OCI-LY1 (cell line): ENCODE measurements around the gene YPEL5.

Source experiments
- H2AFZ ChIP-seq: fragments of 200-600 bp; sonication (generic), shearing (Covaris generic); 2 replicates; pipeline ENCODE4 v1.6.0; 2014; ENCODE audit warnings: antibody characterized with exemption, mild to moderate bottlenecking, low read length
- H3F3A ChIP-seq: fragments of 200-600 bp; sonication (generic), shearing (Covaris generic); 2 replicates; pipeline ENCODE4 v1.6.0; 2014; ENCODE audit warnings: mild to moderate bottlenecking, antibody characterized with exemption, low read length, moderate library complexity; ENCODE audit not compliant: insufficient read depth
- H3K27ac ChIP-seq: fragments of 200-600 bp; sonication (generic); 2 replicates; pipeline ENCODE4 v1.5.1; 2014; ENCODE audit warnings: low read length, mixed run types, mild to moderate bottlenecking, low read depth; ENCODE audit not compliant: poor library complexity, severe bottlenecking
- H3K27me3 ChIP-seq: fragments of 200-600 bp; sonication (generic); 2 replicates; pipeline ENCODE4 v1.6.0; 2014; ENCODE audit warnings: antibody characterized with exemption, mild to moderate bottlenecking, low read length, moderate library complexity; ENCODE audit not compliant: insufficient read depth
- H3K36me3 ChIP-seq: fragments of 200-600 bp; sonication (generic); 2 replicates; pipeline ENCODE4 v1.6.1; 2014; ENCODE audit warnings: mild to moderate bottlenecking, antibody characterized with exemption, low read length, moderate library complexity, mixed read lengths; ENCODE audit not compliant: insufficient read depth
- H3K4me1 ChIP-seq: fragments of 200-600 bp; sonication (generic); 2 replicates; pipeline ENCODE4 v1.5.1; 2014; ENCODE audit warnings: mild to moderate bottlenecking, low read length, moderate library complexity; ENCODE audit not compliant: insufficient read depth, severe bottlenecking
- H3K4me2 ChIP-seq: fragments of 200-600 bp; sonication (generic), shearing (Covaris generic); 2 replicates; pipeline ENCODE4 v1.6.1; 2014; ENCODE audit warnings: low read length
- H3K4me3 ChIP-seq: fragments of 200-600 bp; sonication (generic); 2 replicates; pipeline ENCODE4 v1.5.1; 2014; ENCODE audit warnings: low read length, low read depth, mild to moderate bottlenecking, mixed read lengths; ENCODE audit not compliant: poor library complexity, severe bottlenecking
- H3K79me2 ChIP-seq: fragments of 200-600 bp; shearing (Covaris generic); 2 replicates; pipeline ENCODE4 v1.6.1; 2016; ENCODE audit warnings: mixed run types, low read length, mixed read lengths; ENCODE audit not compliant: insufficient read depth
- H3K9ac ChIP-seq: fragments of 200-600 bp; sonication (generic), shearing (Covaris generic); 2 replicates; pipeline ENCODE4 v1.6.1; 2014; ENCODE audit warnings: mild to moderate bottlenecking, low read length, mixed read lengths
- H3K9me2 ChIP-seq: fragments of 200-600 bp; sonication (generic), shearing (Covaris generic); 2 replicates; pipeline ENCODE4 v1.6.1; 2014; ENCODE audit warnings: low read depth, mild to moderate bottlenecking, low read length, mixed read lengths
- H3K9me3 ChIP-seq: fragments of 200-600 bp; shearing (Covaris generic); 2 replicates; pipeline ENCODE4 v1.6.1; 2014; ENCODE audit warnings: low read length, mixed read lengths
- H4K20me1 ChIP-seq: fragments of 200-600 bp; sonication (generic), shearing (Covaris generic); 2 replicates; pipeline ENCODE4 v1.6.0; 2016; ENCODE audit warnings: mild to moderate bottlenecking, low read length; ENCODE audit not compliant: insufficient read depth
- EZH2 ChIP-seq: fragments of 200-600 bp; sonication (generic), shearing (Covaris generic); IDR thresholded peaks from 2 replicates; pipeline ENCODE4 v1.8.0; 2017; ENCODE audit warnings: borderline replicate concordance, mixed run types, mild to moderate bottlenecking, antibody characterized with exemption, low read length, moderate library complexity, mixed read lengths
- TF ChIP-seq, protein P1 (sequence below): fragments of 200-600 bp; sonication (generic), shearing (Covaris generic); IDR thresholded peaks from 2 replicates; pipeline ENCODE4 v1.5.1; 2017; ENCODE audit warnings: mild to moderate bottlenecking, antibody characterized with exemption, low read length, moderate library complexity, mixed read lengths

The YPEL5 gene

DNA sequence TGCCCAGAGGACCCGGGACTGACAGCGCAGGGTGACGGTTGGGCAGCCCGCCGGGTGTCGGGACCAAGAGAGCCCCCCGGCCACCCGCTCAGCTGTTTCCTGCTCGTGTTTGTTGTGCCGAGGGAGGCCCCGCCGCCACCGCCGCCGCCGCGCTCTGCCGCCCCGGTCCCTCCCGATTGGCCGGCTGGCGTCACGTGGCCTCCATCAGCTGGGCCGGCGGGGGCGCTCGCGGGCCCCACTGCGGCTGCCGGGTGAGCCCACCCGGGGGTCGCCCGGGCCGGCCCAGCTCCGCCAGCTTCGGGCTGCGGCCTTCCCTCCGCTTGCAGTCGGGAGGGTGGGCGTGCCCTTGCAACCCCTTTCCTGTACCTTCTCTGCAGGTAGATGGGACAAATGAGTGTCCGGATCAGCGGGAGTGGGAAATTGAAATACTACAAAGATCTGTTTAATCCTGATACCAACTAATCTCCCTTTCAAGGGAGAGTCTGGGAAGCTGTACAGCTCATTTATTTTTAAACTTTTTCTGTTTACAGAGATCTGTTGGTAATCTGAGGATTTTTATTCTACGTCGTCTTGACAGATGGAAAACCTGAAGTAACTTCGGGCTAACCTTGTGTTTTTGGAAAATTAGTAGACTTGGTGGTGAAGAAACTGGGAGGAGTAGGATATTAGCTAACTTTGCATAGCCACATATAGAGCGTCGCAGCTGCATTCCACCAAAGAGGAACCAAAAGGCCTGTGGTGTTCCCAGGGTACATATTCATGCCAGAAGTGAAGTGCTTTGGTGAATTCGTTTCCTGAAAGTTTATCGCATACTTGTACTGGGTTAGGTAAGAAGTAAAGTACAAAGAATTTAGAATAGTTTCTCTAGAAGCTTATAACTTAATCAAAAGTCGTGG is 1.2 kb downstream of the YPEL5 start:
- H3K36me3 ChIP-seq: no peaks in the 10 kb centered on the region
- H3K4me3 ChIP-seq: peak overlapping the region; percentile 68
- no peak for TF ChIP-seq EZH2
- TF ChIP-seq, protein P1, sequence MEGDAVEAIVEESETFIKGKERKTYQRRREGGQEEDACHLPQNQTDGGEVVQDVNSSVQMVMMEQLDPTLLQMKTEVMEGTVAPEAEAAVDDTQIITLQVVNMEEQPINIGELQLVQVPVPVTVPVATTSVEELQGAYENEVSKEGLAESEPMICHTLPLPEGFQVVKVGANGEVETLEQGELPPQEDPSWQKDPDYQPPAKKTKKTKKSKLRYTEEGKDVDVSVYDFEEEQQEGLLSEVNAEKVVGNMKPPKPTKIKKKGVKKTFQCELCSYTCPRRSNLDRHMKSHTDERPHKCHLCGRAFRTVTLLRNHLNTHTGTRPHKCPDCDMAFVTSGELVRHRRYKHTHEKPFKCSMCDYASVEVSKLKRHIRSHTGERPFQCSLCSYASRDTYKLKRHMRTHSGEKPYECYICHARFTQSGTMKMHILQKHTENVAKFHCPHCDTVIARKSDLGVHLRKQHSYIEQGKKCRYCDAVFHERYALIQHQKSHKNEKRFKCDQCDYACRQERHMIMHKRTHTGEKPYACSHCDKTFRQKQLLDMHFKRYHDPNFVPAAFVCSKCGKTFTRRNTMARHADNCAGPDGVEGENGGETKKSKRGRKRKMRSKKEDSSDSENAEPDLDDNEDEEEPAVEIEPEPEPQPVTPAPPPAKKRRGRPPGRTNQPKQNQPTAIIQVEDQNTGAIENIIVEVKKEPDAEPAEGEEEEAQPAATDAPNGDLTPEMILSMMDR: peak; percentile 39; the same call in 1 of the 2 replicates
- H3K9ac ChIP-seq: peak overlapping the region; percentile 68
- H3K9me2 ChIP-seq: no peaks in the 10 kb centered on the region
- H3K79me2 ChIP-seq: no peaks in the 10 kb centered on the region
- H2AFZ ChIP-seq: no peak overlapping the region
- H4K20me1 ChIP-seq: no peaks in the 10 kb centered on the region
- peaks cover 10% of the 10 kb centered on the region; the same call in 1 of the 2 replicates for H3F3A ChIP-seq
- H3K9me3 ChIP-seq: no peaks in the 10 kb centered on the region
- H3K27ac ChIP-seq: peak overlapping the region; percentile 51
- peaks cover 34% of the 10 kb centered on the region for H3K4me1 ChIP-seq
- no peaks in the 10 kb centered on the region for H3K27me3 ChIP-seq
- peak overlapping the region; percentile 72 for H3K4me2 ChIP-seq

DNA sequence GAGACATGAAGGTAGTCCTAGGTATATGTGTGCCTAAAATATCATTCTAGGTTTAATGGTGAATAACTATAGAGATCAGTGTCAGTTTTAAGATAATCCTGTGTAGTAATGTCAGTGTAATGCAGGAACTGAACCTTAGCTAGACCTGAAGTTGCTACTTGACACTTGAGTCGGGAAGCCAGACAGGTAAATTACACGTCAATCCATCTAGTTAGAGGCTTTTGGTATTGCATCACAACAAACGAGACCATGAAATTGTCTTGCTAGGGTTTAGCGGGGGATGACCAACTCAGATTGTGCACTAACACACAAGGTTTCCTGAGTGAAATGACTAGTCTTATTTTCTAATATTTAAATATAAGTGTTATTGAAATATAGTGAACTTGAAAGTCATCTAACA is 2.0 kb downstream of the YPEL5 start:
- Histone ChIP-seq H3K9me3 (no peaks in the 10 kb centered on the region), H3K4me3 (peak overlapping the region; percentile 68), H3K4me1 (peaks cover 34% of the 10 kb centered on the region), H3K9ac (no peak overlapping the region), H3K27me3 (no peaks in the 10 kb centered on the region), H3K27ac (peak overlapping the region; percentile 51), H3K4me2 (peak overlapping the region; percentile 72), H2AFZ (no peak overlapping the region), H3F3A (peaks cover 10% of the 10 kb centered on the region; the same call in 1 of the 2 replicates), H4K20me1 (no peaks in the 10 kb centered on the region), H3K36me3 (no peaks in the 10 kb centered on the region), H3K79me2 (no peaks in the 10 kb centered on the region), H3K9me2 (no peaks in the 10 kb centered on the region)
- TF ChIP-seq EZH2: no peak
- TF ChIP-seq, protein P1: no peak

DNA sequence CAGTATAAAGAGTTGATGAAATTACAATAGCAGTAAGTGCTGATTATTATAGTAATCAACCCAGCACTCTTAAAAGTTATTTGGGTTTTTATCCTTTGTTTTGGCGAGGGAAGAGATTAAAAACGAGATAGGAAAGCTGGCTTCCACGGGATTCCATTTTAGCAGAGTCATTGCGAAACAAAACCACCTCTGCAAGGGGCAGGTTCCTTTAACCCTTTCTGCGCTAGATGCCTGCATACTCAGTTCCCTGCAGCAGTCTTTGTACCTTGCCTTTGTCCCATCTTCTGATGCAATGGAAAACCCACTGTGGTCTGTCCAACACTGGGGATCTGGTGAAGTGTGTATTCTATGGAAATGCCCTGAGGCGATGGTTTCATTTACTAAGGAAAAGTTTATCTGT is 2.7 kb downstream of the YPEL5 start:
- peaks cover 34% of the 10 kb centered on the region for H3K4me1 ChIP-seq
- H3K9me2 ChIP-seq: no peaks in the 10 kb centered on the region
- peak overlapping the region; percentile 15 for H3K27ac ChIP-seq
- H3K9ac ChIP-seq: peak overlapping the region; percentile 26; the same call in 1 of the 2 replicates
- TF ChIP-seq, protein P1: no peak
- no peak for TF ChIP-seq EZH2
- no peaks in the 10 kb centered on the region for H3K79me2 ChIP-seq
- no peaks in the 10 kb centered on the region for H4K20me1 ChIP-seq
- H3K9me3 ChIP-seq: no peaks in the 10 kb centered on the region
- no peaks in the 10 kb centered on the region for H3K36me3 ChIP-seq
- peaks cover 10% of the 10 kb centered on the region; the same call in 1 of the 2 replicates for H3F3A ChIP-seq
- peak overlapping the region; percentile 72 for H3K4me2 ChIP-seq
- H2AFZ ChIP-seq: no peak overlapping the region
- peak overlapping the region; percentile 34 for H3K4me3 ChIP-seq
- H3K27me3 ChIP-seq: no peaks in the 10 kb centered on the region
